Neural progenitor cell (in vitro differentiated cells): ENCODE results near the gene COIL.

ENCODE experiments used
- EZH2 ChIP-seq: fragments of 200-600 bp; sonication (generic); IDR thresholded peaks from 2 replicates; pipeline ENCODE4 v1.6.1; 2017; ENCODE audit warnings: antibody characterized with exemption, mild to moderate bottlenecking, moderate library complexity
- EZH2phosphoT487 ChIP-seq: fragments of 200-600 bp; sonication (generic); IDR thresholded peaks from 2 replicates; pipeline ENCODE4 v1.6.1; 2017; ENCODE audit warnings: antibody characterized with exemption
- TF ChIP-seq, protein P1 (sequence below): fragments of 200-600 bp; sonication (generic); IDR thresholded peaks from 2 replicates; pipeline ENCODE4 v1.5.1; 2017; ENCODE audit warnings: antibody characterized with exemption, mild to moderate bottlenecking

DNA sequence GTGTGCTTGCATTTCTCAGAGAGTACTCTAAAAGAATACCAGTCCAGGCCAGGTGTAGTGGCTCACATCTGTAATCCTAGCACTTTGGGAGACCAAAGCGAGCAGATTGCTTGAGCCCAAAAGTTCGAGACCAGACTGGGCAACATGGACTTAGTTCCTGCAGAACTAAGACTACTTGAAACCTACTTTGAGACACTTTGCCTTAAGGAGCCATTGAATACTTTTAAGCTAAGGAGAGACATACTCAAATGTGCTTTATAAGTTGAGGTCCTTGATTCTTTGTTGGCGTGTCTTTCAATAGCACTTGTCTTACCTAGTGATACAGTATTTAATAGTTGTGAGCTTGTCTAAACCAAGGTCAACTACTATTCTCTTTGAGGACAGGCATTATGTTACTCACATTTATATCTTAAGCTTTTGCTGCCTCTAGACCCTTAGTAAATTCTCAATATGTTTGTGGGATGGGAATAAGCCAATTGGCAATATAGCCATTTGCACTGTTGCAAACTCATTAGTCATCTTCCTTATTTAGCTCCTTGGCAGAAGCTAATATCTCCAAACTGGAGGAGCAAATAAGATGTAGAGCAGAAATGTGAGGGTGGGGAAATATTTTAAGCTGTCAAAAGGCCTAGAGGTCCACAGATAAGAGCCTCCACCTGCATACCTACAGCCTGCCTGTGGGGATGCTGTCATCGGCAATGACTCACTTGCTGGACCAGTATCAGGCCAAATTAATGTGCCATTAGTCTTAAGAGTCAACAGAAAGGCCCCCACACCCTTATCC lies 33.4 kb upstream of the COIL start:
- TF ChIP-seq EZH2 (no peak), EZH2phosphoT487 (no peak)
- TF ChIP-seq, protein P1, sequence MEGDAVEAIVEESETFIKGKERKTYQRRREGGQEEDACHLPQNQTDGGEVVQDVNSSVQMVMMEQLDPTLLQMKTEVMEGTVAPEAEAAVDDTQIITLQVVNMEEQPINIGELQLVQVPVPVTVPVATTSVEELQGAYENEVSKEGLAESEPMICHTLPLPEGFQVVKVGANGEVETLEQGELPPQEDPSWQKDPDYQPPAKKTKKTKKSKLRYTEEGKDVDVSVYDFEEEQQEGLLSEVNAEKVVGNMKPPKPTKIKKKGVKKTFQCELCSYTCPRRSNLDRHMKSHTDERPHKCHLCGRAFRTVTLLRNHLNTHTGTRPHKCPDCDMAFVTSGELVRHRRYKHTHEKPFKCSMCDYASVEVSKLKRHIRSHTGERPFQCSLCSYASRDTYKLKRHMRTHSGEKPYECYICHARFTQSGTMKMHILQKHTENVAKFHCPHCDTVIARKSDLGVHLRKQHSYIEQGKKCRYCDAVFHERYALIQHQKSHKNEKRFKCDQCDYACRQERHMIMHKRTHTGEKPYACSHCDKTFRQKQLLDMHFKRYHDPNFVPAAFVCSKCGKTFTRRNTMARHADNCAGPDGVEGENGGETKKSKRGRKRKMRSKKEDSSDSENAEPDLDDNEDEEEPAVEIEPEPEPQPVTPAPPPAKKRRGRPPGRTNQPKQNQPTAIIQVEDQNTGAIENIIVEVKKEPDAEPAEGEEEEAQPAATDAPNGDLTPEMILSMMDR, result no peak
